ENCODE measurements around the gene ARHGAP45. TPM values are rescaled to one million over a fixed set of nuclear protein-coding genes. Genes with fewer than 3 reads are reported as not detected.

ARHGAP45 gene
- total and polyA plus RNA-seq, 4 donors = 5.1 to 17.4 (median 12.1) TPM

DNA sequence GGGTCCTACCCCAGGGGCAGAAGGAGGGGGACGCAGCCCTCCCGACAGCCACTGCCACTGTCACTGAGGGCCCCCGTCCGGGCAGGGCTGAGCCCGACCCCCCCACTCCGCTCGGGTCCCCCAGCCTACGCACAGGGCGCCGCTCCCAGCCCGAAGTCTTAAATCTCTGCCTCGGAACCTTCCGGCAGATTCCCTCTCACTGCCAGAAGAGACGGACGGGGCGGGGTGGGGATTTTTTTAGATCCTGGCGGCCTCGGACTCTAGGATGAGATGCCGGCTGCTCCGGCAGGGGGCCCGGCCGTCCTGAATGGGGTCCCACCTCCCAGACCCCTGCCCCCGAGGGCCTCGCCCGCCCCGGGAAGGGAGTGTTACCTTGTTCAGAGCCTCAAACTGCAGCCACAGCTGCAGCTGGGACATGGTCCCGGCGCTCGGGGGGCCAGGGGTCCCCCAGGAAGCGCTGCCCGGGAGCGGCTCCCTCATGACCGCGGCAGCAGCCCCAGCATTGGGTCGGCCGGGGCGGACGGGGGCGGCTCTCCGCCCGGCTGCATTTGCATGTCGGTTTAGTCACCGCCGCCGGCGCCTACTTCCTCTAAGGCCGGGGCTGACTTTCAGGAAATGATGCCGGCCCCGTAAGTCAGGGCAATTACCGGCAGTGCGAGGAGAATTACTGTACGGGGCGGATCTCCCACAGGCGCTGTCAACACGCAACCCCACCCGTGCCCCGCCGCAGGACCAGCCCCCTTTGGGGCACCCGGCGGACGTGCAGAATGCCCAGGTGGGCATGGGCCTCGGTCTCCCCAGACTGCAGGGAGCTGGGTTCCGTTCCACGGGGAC lies 65.0 kb downstream of the ARHGAP45 start:
- peak in 5 of 6 donors; percentile 13 to 78 (median 32) for DNase-seq (ENCODE audit: low read depth in 4 of 6, low spot score in 6 of 6)
- Histone ChIP-seq H3K27me3 (ENCODE audit: control insufficient read depth, insufficient read depth, low read length) (peaks cover 18% of the 10 kb centered on the region), H3K36me3 (ENCODE audit: control insufficient read depth, insufficient read depth, low read length) (peaks cover 64% of the 10 kb centered on the region), H3K27ac (ENCODE audit: low read depth, low read length) (peak overlapping the region; percentile 57), H3K4me3 (ENCODE audit: low read depth, low read length) (peak overlapping the region; percentile 47), H3K9me3 (ENCODE audit: control insufficient read depth, insufficient read depth, low read length) (no peaks in the 10 kb centered on the region), H3K4me1 (ENCODE audit: control insufficient read depth, insufficient read depth, low read length) (peaks cover 40% of the 10 kb centered on the region)
- WGBS (ENCODE audit: insufficient coverage) = 8% methylated on average over 56 of the region's 64 CpGs

DNA sequence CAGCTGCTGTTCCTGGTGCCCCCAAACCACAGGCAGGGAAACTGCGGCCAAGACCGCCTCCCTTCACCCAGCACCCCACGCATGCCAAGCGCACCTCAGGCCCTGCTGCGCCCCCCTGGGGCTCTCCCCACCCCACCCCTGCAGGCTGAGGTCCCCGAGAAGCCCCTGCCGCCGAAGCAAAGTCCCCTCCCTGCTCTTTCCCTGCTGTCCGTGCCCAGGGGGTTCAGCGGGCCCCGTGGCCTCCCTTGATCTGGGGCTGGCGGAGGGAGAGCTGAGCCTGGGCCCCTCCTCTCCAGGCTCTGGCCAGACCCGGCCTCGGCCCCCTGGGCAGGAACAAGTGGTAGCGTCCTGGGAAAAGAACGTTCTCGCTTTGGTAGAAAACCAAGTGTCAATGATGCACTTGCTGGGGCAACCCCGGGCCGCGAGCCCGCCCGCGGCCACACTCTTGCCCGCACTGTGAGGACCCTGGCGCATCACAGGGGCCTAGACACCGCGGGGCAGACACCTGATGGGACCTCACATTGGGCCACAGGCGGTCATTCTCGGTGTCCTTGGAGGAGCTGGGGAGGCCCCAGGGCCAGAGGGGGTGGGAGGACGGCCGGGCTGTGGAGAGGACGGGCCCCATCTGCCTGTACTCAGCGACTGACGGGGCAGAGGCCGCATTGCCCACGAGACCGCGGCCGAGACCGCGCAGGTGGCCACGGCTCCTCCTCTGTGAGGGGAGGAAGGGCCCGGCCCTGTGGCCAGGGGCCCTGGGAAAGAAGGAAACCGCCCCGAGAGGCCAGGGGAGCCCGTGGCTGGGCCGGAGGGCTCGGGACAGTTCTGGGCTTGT lies 65.8 kb downstream of the ARHGAP45 start:
- H3K27ac ChIP-seq (ENCODE audit: low read depth, low read length) = peak overlapping the region; percentile 57
- H3K36me3 ChIP-seq (ENCODE audit: control insufficient read depth, insufficient read depth, low read length) = peaks cover 55% of the 10 kb centered on the region
- H3K4me3 ChIP-seq (ENCODE audit: low read depth, low read length) = peak overlapping the region; percentile 47
- H3K27me3 ChIP-seq (ENCODE audit: control insufficient read depth, insufficient read depth, low read length) = peaks cover 18% of the 10 kb centered on the region
- WGBS (ENCODE audit: insufficient coverage) = 66% methylated on average over 47 of the region's 48 CpGs
- no peaks in the 10 kb centered on the region for H3K9me3 ChIP-seq (ENCODE audit: control insufficient read depth, insufficient read depth, low read length)
- peaks cover 40% of the 10 kb centered on the region for H3K4me1 ChIP-seq (ENCODE audit: control insufficient read depth, insufficient read depth, low read length)
- no peak for DNase-seq (ENCODE audit: low read depth in 4 of 6, low spot score in 6 of 6)

DNA sequence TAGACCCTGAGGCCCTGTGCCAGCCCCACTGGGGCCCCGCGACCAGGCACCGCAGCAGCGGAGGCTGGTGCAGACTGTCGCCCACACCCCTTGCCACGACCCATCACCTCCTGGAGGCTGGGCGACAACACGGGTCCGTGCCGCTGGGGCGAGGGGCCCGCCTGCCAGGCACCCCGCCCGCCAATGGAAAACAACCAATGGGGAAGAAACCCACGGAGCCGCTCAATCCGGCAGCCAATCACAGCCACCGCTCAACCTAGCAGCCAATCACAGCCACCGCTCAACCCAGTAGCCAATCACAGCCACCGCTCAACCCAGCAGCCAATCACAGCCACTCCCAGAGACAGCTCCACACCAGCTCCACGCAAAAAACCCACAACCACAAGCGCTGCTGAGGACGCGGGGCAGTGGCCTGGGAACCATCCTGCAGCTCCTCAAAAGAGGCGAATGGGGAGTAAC lies 66.5 kb downstream of the ARHGAP45 start:
- Histone ChIP-seq H3K4me3 (ENCODE audit: low read depth, low read length) (no peak overlapping the region), H3K27me3 (ENCODE audit: control insufficient read depth, insufficient read depth, low read length) (peaks cover 18% of the 10 kb centered on the region), H3K9me3 (ENCODE audit: control insufficient read depth, insufficient read depth, low read length) (no peaks in the 10 kb centered on the region), H3K36me3 (ENCODE audit: control insufficient read depth, insufficient read depth, low read length) (peaks cover 55% of the 10 kb centered on the region), H3K4me1 (ENCODE audit: control insufficient read depth, insufficient read depth, low read length) (peaks cover 40% of the 10 kb centered on the region), H3K27ac (ENCODE audit: low read depth, low read length) (no peak overlapping the region)
- 95% methylated on average over 25 of the region's 25 CpGs for WGBS (ENCODE audit: insufficient coverage)
- no peak for DNase-seq (ENCODE audit: low read depth in 4 of 6, low spot score in 6 of 6)

DNA sequence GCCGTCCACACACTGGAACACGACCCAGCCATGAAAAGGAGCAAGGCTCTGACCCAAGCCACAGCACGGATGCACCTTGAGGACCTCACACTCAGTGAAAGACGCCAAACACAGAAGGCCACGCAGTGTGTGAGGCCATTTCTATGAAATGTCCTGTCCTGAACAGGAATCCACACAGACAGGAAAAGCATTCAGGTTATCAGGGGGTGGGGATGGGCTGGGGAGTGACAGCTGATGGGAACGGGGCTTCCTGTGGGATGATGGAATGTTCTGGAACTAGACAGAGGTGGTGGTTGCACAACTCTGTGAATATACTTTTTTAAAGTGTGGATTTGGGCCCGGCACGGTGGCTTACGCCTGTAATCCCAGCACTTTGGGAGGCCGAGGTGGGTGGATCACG lies 67.5 kb downstream of the ARHGAP45 start:
- Histone ChIP-seq H3K4me1 (ENCODE audit: control insufficient read depth, insufficient read depth, low read length) (peaks cover 40% of the 10 kb centered on the region), H3K9me3 (ENCODE audit: control insufficient read depth, insufficient read depth, low read length) (no peaks in the 10 kb centered on the region)

DNA sequence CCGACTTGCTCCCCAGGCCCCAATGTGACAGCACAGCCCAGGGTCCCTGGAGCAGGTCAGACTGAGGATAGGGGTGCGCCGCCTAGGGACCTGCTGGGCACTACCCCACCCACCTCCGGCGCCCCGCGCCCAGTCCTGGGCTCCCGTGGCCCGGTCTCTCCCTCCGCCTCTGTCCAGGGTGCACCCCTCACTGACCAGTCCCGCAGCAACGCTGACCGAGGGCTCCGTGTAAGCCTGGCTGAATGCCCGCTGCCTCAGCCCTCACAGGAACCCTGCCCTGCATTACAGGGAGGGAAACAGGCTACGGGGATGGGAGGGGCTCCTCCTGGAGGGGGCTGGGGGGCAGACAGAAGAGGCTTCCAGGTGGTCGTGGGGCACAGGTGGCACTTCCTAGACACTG lies 68.5 kb downstream of the ARHGAP45 start:
- peaks cover 40% of the 10 kb centered on the region for H3K4me1 ChIP-seq (ENCODE audit: control insufficient read depth, insufficient read depth, low read length)
- H3K4me3 ChIP-seq (ENCODE audit: low read depth, low read length) = no peak overlapping the region
- peaks cover 18% of the 10 kb centered on the region for H3K27me3 ChIP-seq (ENCODE audit: control insufficient read depth, insufficient read depth, low read length)
- WGBS (ENCODE audit: insufficient coverage) = 92% methylated on average over 17 of the region's 17 CpGs
- H3K27ac ChIP-seq (ENCODE audit: low read depth, low read length) = no peak overlapping the region
- no peak for DNase-seq (ENCODE audit: low read depth in 4 of 6, low spot score in 6 of 6)
- peaks cover 60% of the 10 kb centered on the region for H3K36me3 ChIP-seq (ENCODE audit: control insufficient read depth, insufficient read depth, low read length)
- no peaks in the 10 kb centered on the region for H3K9me3 ChIP-seq (ENCODE audit: control insufficient read depth, insufficient read depth, low read length)

More for the DNA sequence above, 67.5 kb downstream of the ARHGAP45 start:
- no peak for DNase-seq (ENCODE audit: low read depth in 4 of 6, low spot score in 6 of 6)
- Histone ChIP-seq H3K4me3 (ENCODE audit: low read depth, low read length) (no peak overlapping the region), H3K27ac (ENCODE audit: low read depth, low read length) (no peak overlapping the region), H3K36me3 (ENCODE audit: control insufficient read depth, insufficient read depth, low read length) (peaks cover 60% of the 10 kb centered on the region), H3K27me3 (ENCODE audit: control insufficient read depth, insufficient read depth, low read length) (peaks cover 18% of the 10 kb centered on the region)
- WGBS (ENCODE audit: insufficient coverage) = 98% methylated on average over 6 of the region's 11 CpGs

DNA sequence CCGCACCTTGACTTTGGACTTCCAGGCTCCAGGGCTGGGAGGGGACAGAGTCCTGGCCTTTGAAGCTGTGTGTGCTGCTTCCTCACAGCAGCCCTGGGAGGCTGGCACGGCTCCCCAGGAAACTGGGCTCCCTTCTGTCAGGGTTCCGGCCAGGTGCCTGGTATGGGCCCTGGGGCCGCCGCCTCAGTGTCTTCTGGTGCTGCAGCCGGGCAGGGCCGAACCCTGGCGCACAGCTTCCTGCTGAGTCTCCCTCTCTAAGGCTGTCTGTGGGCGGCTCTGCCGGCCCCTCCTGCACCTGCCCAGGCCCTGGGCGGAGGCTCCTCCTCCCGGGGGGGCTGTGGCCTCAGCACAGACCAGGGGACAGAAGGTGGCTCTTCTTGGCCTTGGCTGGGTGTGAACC lies 69.2 kb downstream of the ARHGAP45 start:
- Histone ChIP-seq H3K36me3 (ENCODE audit: control insufficient read depth, insufficient read depth, low read length) (peaks cover 65% of the 10 kb centered on the region), H3K27me3 (ENCODE audit: control insufficient read depth, insufficient read depth, low read length) (peaks cover 18% of the 10 kb centered on the region), H3K4me3 (ENCODE audit: low read depth, low read length) (no peak overlapping the region), H3K4me1 (ENCODE audit: control insufficient read depth, insufficient read depth, low read length) (peaks cover 34% of the 10 kb centered on the region), H3K27ac (ENCODE audit: low read depth, low read length) (no peak overlapping the region), H3K9me3 (ENCODE audit: control insufficient read depth, insufficient read depth, low read length) (no peaks in the 10 kb centered on the region)
- WGBS (ENCODE audit: insufficient coverage) = 64% methylated on average over 12 of the region's 12 CpGs
- no peak for DNase-seq (ENCODE audit: low read depth in 4 of 6, low spot score in 6 of 6)

Small RNAs within 50 kb of the gene (small RNA-seq; reads per million reads assigned to genes)
- gene RNU6-2 (ENCODE audit: low replicate concordance) = 0.32 reads per million, percentile 32 among the genes with 10 or more reads in this experiment

Other genes with a start within 250 kb of the ARHGAP45 start
- 10 to 100 TPM; 26.1 to 29.3 TPM for gene PLPPR3, start 245.2 kb upstream of the ARHGAP45 start, total RNA-seq
- 100 to 1,000 TPM; 201 to 245 TPM for gene PLPPR3, start 245.2 kb upstream of the ARHGAP45 start, polyA plus RNA-seq (ENCODE audit: insufficient read length in 2 of 2)
- gene AZU1, start 239.3 kb upstream of the ARHGAP45 start, total RNA-seq = 10 to 100 TPM in 1 of 2 donors, 1 to 10 TPM in 1; 2.0 to 14.2 TPM
- 1 to 10 TPM; 3.0 to 3.6 TPM for gene AZU1, start 239.3 kb upstream of the ARHGAP45 start, polyA plus RNA-seq (ENCODE audit: insufficient read length in 2 of 2)
- 10 to 100 TPM in 1 of 2 donors, 1 to 10 TPM in 1; 3.8 to 37.1 TPM for gene PRTN3, start 226.2 kb upstream of the ARHGAP45 start, total RNA-seq
- under 1 TPM; 0.41 to 0.72 TPM for gene PRTN3, start 226.2 kb upstream of the ARHGAP45 start, polyA plus RNA-seq (ENCODE audit: insufficient read length in 2 of 2)
- 10 to 100 TPM in 1 of 2 donors, under 1 TPM in 1; 0.99 to 23.5 TPM for gene ELANE, start 214.9 kb upstream of the ARHGAP45 start, total RNA-seq
- under 1 TPM in 1 of 2 donors, not detected in 1; 0.18 TPM for gene ELANE, start 214.9 kb upstream of the ARHGAP45 start, polyA plus RNA-seq (ENCODE audit: insufficient read length in 2 of 2)
- 1 to 10 TPM; 4.2 to 6.5 TPM for gene CFD, start 207.5 kb upstream of the ARHGAP45 start, total RNA-seq
- 1 to 10 TPM; 2.8 to 5.1 TPM for gene CFD, start 207.5 kb upstream of the ARHGAP45 start, polyA plus RNA-seq (ENCODE audit: insufficient read length in 2 of 2)
- gene MED16, start 174.0 kb upstream of the ARHGAP45 start, total RNA-seq = 10 to 100 TPM; 20.3 to 20.4 TPM
- gene MED16, start 174.0 kb upstream of the ARHGAP45 start, polyA plus RNA-seq (ENCODE audit: insufficient read length in 2 of 2) = 10 to 100 TPM; 56.5 to 66.1 TPM
- not detected for gene RNU6-9, start 173.7 kb upstream of the ARHGAP45 start, total RNA-seq
- gene RNU6-9, start 173.7 kb upstream of the ARHGAP45 start, polyA plus RNA-seq (ENCODE audit: insufficient read length in 2 of 2) = not detected
- 10 to 100 TPM; 20.9 to 23.6 TPM for gene R3HDM4, start 153.9 kb upstream of the ARHGAP45 start, total RNA-seq
- gene R3HDM4, start 153.9 kb upstream of the ARHGAP45 start, polyA plus RNA-seq (ENCODE audit: insufficient read length in 2 of 2) = 10 to 100 TPM; 71.6 to 72.2 TPM
- 1 to 10 TPM in 1 of 2 donors, under 1 TPM in 1; 0.50 to 2.1 TPM for gene KISS1R, start 149.8 kb upstream of the ARHGAP45 start, total RNA-seq
- gene KISS1R, start 149.8 kb upstream of the ARHGAP45 start, polyA plus RNA-seq (ENCODE audit: insufficient read length in 2 of 2) = 1 to 10 TPM; 2.3 to 2.7 TPM
- gene ARID3A, start 141.1 kb upstream of the ARHGAP45 start, total RNA-seq = 10 to 100 TPM in 1 of 2 donors, 1 to 10 TPM in 1; 4.8 to 14.8 TPM
- gene ARID3A, start 141.1 kb upstream of the ARHGAP45 start, polyA plus RNA-seq (ENCODE audit: insufficient read length in 2 of 2) = 10 to 100 TPM in 1 of 2 donors, 1 to 10 TPM in 1; 7.2 to 10.5 TPM
- gene WDR18, start 82.8 kb upstream of the ARHGAP45 start, total RNA-seq = 10 to 100 TPM; 37.4 to 41.7 TPM
- 10 to 100 TPM; 58.3 to 64.0 TPM for gene WDR18, start 82.8 kb upstream of the ARHGAP45 start, polyA plus RNA-seq (ENCODE audit: insufficient read length in 2 of 2)
- gene GRIN3B, start 66.7 kb upstream of the ARHGAP45 start, total RNA-seq = under 1 TPM; 0.22 to 0.30 TPM
- 1 to 10 TPM; 1.3 to 1.5 TPM for gene GRIN3B, start 66.7 kb upstream of the ARHGAP45 start, polyA plus RNA-seq (ENCODE audit: insufficient read length in 2 of 2)
- 10 to 100 TPM; 32.7 to 97.4 TPM for gene TMEM259, start 46.0 kb upstream of the ARHGAP45 start, total RNA-seq
- gene TMEM259, start 46.0 kb upstream of the ARHGAP45 start, polyA plus RNA-seq (ENCODE audit: insufficient read length in 2 of 2) = 100 to 1,000 TPM; 163 to 191 TPM
- gene RNU6-2, start 45.6 kb upstream of the ARHGAP45 start, total RNA-seq = not detected
- gene RNU6-2, start 45.6 kb upstream of the ARHGAP45 start, polyA plus RNA-seq (ENCODE audit: insufficient read length in 2 of 2) = not detected
- 10 to 100 TPM; 26.3 to 43.4 TPM for gene CNN2, start 40.6 kb upstream of the ARHGAP45 start, total RNA-seq
- gene CNN2, start 40.6 kb upstream of the ARHGAP45 start, polyA plus RNA-seq (ENCODE audit: insufficient read length in 2 of 2) = 10 to 100 TPM; 35.7 to 40.3 TPM
- gene ABCA7, start 27.1 kb upstream of the ARHGAP45 start, total RNA-seq = 10 to 100 TPM in 1 of 2 donors, 1 to 10 TPM in 1; 9.4 to 14.5 TPM
- 10 to 100 TPM; 16.8 to 23.7 TPM for gene ABCA7, start 27.1 kb upstream of the ARHGAP45 start, polyA plus RNA-seq (ENCODE audit: insufficient read length in 2 of 2)
- gene POLR2E, start 28.2 kb downstream of the ARHGAP45 start, total RNA-seq = 10 to 100 TPM; 53.1 to 93.3 TPM
- 100 to 1,000 TPM; 219 to 221 TPM for gene POLR2E, start 28.2 kb downstream of the ARHGAP45 start, polyA plus RNA-seq (ENCODE audit: insufficient read length in 2 of 2)
- 100 to 1,000 TPM; 123 to 287 TPM for gene GPX4, start 36.8 kb downstream of the ARHGAP45 start, total RNA-seq
- gene GPX4, start 36.8 kb downstream of the ARHGAP45 start, polyA plus RNA-seq (ENCODE audit: insufficient read length in 2 of 2) = 100 to 1,000 TPM; 442 to 452 TPM
- 10 to 100 TPM in 1 of 2 donors, 1 to 10 TPM in 1; 7.2 to 10.5 TPM for gene SBNO2, start 107.1 kb downstream of the ARHGAP45 start, total RNA-seq
- 10 to 100 TPM; 12.9 to 17.9 TPM for gene SBNO2, start 107.1 kb downstream of the ARHGAP45 start, polyA plus RNA-seq (ENCODE audit: insufficient read length in 2 of 2)
- gene STK11, start 138.6 kb downstream of the ARHGAP45 start, total RNA-seq = 10 to 100 TPM; 35.4 to 60.0 TPM
- gene STK11, start 138.6 kb downstream of the ARHGAP45 start, polyA plus RNA-seq (ENCODE audit: insufficient read length in 2 of 2) = 10 to 100 TPM; 57.5 to 66.6 TPM
- gene CBARP, start 170.8 kb downstream of the ARHGAP45 start, total RNA-seq = 1 to 10 TPM; 2.7 to 4.6 TPM
- gene CBARP, start 170.8 kb downstream of the ARHGAP45 start, polyA plus RNA-seq (ENCODE audit: insufficient read length in 2 of 2) = 10 to 100 TPM; 35.4 to 38.6 TPM
- 10 to 100 TPM; 17.4 to 90.8 TPM for gene ATP5F1D, start 174.6 kb downstream of the ARHGAP45 start, total RNA-seq
- gene ATP5F1D, start 174.6 kb downstream of the ARHGAP45 start, polyA plus RNA-seq (ENCODE audit: insufficient read length in 2 of 2) = 100 to 1,000 TPM; 198 to 219 TPM
- gene MIDN, start 181.4 kb downstream of the ARHGAP45 start, total RNA-seq = 10 to 100 TPM; 13.3 to 13.9 TPM
- gene MIDN, start 181.4 kb downstream of the ARHGAP45 start, polyA plus RNA-seq (ENCODE audit: insufficient read length in 2 of 2) = 10 to 100 TPM; 95.3 to 97.1 TPM
- 100 to 1,000 TPM; 323 to 565 TPM for gene CIRBP, start 202.2 kb downstream of the ARHGAP45 start, total RNA-seq
- 100 to 1,000 TPM; 684 to 821 TPM for gene CIRBP, start 202.2 kb downstream of the ARHGAP45 start, polyA plus RNA-seq (ENCODE audit: insufficient read length in 2 of 2)
- gene FAM174C, start 208.4 kb downstream of the ARHGAP45 start, total RNA-seq = 10 to 100 TPM in 1 of 2 donors, 1 to 10 TPM in 1; 3.7 to 21.3 TPM
- gene FAM174C, start 208.4 kb downstream of the ARHGAP45 start, polyA plus RNA-seq (ENCODE audit: insufficient read length in 2 of 2) = 10 to 100 TPM; 29.2 to 32.9 TPM
- gene EFNA2, start 218.7 kb downstream of the ARHGAP45 start, total RNA-seq = 1 to 10 TPM; 2.1 to 4.5 TPM
- 10 to 100 TPM; 17.0 to 18.7 TPM for gene EFNA2, start 218.7 kb downstream of the ARHGAP45 start, polyA plus RNA-seq (ENCODE audit: insufficient read length in 2 of 2)

Data from spinal cord (tissue), 10 donors.